Measurements from ENCODE around the gene PTCH1.
A peak's percentile ranks its signal among the peaks of the same experiment; 100 is the strongest.

The PTCH1 gene

DNA sequence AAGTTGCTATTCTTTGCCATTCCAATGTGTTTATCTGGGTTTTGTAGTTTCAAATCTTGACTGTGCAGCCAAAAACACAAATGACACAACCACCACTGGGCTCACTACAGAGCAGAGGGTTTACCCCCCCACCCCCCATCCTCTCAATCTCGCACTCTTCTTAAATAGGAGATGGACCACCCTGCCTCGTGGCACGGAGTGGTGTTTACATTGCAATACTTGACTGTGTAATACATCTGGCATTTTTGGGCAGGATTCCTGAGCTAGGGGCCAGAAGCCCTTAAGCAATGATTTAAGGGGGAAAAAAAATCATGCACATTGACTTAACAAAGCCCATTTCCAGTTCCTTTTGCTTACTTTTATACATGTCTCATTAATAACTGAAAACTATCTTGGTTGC lies 19.0 kb downstream of the PTCH1 start:
- no peak for DNase-seq

DNA sequence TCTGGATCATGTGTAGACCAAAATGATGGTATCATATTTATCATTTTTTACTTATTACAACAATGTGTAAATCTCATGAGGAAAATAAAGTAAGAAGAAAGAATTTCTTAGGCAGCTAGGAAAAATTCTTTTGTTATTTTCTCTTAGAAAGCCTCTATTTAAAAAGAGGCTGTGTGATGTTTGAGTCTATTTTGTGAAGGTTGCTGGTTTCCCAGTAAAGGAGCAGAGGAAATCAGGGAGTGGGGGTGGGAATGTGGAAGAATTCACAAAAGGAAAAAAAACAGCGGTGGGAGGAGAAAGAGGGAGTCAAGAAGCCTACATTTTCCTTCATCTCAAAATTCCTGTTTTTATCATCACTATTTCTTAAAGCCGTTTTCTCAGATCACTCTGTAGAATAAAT lies 20.1 kb downstream of the PTCH1 start:
- no peak for DNase-seq

DNA sequence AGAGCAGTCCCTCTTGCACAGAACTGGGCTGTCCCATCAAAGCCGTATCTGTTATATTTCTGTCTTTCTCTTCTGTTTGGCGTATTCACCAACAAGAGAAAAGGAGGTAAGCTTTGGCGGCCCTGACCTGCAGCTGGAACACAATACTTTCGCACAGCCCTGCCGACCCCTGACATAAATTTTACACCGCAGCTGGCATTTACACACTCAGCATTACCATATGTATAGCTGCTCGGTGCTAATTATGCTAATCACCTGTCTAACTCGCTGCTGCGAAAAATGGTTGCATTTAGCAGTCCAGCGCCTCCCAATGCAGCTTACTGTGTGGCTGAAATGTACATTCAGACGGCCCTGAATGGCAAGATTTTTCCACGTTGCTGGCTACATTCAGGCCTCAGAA lies 20.8 kb downstream of the PTCH1 start:
- no peak for DNase-seq

DNA sequence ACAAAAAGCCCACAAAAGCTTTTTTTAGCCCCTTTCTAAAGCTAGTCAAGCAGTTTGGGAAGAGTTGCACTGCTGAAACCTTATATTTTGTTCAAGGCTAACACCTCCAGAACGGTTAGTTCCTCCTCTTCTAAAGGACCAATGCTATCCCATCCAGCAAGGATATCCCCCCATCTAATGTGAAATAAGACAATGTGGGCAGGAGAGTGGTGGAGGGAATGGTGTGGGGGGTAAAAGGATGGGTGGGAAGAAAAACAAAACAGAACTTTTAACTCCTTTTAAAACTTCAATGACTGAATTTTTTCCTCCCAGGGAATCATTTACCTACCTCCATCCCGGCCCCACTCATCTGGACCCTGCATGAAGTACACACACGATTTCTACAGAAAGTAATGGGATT lies 21.2 kb downstream of the PTCH1 start:
- no peak for DNase-seq

DNA sequence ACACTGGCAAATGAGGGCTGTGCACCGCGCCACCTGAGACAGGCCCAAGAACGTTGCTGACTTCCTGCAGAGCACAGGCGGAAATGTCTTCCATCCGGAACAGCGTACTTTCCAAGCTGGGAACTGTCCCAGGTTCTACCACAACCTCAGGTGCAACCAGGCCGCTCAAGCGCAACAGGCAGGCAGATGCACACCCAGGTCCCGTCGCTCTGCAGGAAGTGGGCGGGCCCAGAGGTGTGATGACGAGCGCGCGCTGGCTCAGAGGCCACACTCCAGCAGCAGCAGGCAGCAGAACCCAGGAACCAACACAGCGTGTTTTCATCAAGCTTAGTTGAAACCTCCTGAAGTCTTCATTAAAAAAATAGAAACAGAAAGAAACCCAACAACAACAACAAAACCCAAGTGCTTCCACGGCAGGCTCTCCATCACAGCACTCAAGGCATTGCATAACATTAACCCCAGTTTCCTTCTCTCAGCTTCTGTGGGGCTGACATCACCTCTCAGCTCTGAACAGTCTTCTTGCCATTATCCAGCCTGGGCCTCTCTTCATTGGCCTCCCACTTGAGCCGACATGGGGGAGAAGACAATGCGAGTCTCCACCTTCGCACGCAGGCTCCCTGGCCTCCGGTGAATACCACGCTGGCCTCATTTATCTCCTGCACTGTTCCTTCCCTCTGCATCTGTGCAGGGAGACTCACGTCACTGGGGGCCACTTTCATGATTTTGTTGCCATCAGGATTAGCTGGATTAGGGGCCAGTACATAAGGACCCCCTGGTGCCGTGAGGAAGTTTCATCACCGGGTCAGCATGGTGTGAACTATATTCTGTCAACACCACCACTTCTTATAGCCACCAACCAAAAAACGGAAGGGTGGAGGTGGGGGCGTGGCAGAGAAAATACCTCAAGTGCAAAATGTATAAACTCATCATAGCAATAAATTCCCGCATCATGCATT lies 22.1 kb downstream of the PTCH1 start:
- peak; percentile 84 to 89 for DNase-seq

DNA sequence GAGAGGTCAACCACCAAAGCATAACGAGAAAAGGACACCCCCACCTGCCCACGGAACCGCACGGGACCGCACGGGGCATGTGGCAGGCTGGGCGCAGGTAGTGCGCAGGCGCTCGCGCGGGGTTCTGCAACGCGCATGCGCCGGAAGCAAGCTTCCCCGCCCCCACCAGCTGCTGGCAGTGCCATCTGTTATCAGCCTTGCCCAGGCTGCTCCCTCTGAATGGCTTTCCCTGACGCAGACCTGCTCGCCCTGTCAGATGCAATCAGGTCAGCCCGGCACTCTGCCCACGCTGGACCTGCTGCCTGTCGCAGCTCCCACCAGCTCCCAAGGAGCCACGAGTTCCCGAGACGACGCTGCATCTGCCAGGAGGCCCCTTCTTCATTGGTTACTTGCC lies 22.8 kb downstream of the PTCH1 start:
- DNase-seq: peak; percentile 60 to 68

DNA sequence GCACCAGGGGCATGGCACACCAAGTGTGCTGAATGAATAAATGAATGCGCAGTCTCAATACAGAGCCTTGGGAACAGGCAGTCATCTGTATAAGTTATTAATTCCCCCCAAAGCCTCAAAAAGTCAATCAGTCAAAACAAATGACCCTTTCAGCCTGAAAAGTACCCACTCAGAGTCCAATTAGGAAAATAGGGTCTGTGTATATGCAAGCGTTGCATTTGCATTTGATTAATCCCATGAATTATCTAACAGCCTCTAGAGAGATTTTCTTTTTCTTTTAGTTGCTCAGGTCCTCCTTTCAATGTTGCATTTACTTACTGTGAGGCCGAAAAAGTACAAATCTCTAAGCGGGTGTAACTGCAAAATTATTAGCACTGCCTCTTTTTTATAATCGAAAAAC lies 23.4 kb downstream of the PTCH1 start:
- no peak for DNase-seq

DNA sequence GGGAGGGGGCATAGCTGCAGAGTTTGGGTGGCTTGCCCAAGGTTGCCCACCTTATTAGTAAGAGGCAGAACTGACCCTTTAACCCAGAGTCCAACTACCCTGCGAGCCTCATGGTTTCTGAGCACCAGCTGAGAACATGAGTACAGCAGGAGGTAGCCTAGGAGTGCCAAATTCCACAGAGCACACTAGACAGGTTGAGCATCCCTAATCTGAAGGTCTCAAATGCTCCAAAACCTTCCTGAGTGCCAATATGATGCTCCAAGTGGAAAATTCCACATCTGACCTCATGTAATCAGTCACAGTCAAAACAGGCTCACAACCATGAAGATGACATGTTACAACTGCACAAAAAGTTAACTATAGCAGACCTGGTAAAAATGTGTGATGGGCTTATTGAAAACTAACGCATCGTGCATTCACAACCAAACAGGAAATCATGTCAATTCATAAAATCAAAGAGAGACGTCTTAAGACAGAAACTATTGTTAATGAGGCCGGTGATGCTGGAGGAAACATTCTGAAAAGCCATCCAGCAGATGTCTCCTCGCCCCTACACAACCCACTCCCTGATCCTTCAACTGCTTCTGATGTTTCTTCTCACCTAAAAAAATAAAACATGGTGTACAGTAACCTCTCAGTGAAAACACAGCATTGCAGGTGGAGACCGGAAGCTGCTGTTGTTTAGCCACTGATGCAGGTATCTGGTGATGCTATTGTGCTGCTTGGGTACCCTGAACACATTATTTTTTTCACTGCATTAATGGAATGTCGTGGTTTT lies 25.0 kb downstream of the PTCH1 start:
- DNase-seq: no peak

DNA sequence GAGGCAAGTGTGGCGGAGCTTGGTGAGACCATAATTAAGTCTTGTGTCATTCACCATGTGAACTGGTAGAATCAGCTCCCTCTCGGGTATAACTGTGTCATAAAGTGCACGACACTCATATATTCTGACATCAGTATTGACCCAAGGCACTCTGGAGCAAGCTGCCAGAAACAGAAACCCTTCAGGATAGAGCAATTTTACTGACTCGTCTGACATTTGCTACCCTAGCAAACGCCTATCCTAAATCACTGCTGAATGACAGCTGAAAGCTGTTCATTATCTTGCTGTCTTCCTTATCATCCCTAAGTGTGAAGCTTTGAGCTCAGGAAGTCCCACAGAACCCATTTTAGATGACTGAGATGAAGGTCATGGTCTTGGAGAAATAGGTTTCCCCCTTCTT lies 27.8 kb downstream of the PTCH1 start:
- no peak for DNase-seq

DNA sequence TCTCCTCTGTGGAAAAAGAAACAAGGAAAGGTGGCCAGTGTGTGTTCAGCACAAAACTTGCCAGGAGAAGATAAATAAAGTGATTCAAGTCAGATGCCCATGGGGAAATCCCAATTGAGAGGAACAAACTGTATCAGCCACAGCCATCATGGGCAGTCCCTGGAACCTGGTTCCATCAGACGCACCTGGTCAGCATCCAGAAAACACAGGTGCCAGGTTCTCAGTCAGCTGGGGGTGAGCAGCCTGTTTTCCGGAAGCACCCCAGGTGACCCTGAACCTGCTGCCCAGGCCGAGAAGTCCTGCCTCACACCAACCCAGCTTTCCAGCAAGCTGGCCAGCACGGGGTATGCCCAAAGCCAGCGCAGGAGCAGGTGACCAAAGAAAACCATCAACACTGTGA lies 30.5 kb downstream of the PTCH1 start:
- DNase-seq: no peak

DNA sequence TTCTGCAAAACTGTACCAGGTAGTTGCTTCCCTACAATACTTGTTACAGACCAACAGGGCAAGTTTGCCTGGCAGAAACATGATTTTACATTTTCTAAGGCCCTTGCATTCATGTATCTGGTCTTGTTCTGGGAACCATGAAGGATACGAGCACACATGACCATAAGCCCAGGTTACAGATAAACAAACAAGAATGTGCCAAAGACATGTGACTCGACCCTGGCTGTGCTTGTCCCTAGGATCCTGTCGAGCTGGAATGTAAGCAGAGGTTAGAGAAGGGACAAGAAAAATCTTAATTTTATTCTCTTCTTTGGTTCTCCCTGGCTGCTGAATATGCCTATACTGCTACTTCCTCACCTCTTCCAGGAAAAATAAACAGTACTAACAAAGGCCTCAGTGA lies 32.5 kb downstream of the PTCH1 start:
- DNase-seq: no peak

DNA sequence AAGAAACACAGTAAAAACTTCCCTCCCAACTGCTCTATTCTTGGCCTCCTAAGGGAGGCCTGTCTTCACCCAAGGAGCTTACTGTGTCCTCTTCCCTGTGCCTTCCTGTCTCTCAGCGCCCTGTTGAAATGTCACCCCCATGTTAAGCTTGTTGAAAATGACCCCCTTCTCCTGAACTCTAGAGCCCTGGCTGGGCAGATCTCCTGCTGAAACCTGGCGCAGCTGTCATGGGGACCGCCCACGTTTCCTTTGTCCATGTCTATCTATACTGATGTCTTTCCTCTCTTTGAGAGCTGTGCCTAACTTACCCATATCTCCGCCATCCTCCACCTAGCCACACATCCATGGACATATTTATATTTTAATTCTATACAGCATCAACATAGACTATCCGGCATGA lies 33.3 kb downstream of the PTCH1 start:
- DNase-seq: no peak

DNA sequence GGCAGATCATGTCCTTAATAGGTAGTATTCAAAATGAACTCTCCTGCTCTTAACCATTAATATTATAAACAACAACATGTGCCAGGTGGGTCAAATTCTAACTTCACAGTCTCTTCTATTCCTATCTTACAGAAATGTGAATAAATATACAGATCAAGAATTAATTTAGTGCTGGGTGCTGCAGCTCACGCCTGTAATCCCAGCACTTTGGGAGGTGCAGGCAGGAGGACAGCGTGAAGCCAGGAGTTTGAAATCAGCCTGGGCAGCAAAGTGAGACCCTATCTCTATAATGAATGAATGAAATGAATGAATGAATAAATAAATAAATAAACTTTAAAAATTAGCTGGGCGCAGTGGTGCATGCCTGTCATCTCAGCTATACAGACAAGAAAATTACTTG lies 34.1 kb downstream of the PTCH1 start:
- DNase-seq: no peak

DNA sequence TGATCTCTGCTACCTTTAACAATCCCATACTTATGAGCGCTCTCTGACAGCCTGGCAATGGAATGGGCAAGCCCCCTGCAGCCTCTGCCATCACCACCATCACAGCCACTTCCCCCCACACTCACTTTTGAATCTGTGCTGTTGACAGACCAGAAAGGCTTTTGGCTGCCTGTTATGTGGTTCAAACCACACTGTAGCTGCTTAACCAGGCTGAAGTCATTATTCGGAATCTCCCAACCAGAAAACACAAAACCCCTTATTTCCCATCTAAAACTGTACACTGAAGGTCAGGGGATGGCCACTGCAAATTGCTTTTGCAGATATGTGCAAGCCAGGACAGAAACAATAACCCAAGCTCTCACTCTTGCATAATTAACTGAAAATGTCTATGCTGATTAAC lies 35.8 kb downstream of the PTCH1 start:
- DNase-seq: no peak

DNA sequence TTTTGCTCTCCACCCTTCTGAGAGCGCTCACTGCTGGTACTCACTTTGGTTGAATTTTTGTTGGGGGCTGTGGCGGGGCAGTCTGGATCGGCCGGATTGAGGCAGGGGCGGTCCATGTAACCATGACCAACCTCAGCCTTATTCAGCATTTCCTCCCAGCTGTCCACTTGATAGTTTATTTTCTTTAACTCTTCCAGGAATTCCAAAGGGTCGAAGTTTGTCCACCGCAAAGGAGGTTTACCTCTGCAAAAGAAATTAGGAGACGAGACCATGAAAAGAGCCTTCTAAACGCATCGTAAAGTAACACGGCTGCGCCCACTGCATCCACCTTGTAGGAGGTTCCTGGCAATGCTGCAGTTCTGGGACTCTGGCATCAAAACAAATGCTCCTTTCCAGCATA lies 36.4 kb downstream of the PTCH1 start:
- no peak for DNase-seq

DNA sequence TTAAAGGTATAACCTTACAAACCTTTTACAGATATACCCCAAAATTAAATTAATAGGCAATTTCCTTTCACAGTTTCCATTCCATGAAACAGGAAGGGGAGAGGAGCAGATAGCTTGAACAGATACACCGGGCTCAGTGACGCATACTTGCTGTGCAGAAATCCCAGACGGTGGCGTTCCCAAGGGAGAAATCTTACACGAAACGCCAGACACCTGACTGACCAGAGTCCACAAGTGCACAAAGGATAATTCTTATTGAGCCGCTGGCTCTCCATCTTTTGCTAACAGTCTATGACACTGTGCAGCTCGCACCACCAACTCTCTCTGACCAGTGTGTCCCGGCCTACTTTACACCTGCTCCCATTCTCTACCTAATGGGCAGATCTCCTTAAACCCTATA lies 37.4 kb downstream of the PTCH1 start:
- DNase-seq: no peak

DNA sequence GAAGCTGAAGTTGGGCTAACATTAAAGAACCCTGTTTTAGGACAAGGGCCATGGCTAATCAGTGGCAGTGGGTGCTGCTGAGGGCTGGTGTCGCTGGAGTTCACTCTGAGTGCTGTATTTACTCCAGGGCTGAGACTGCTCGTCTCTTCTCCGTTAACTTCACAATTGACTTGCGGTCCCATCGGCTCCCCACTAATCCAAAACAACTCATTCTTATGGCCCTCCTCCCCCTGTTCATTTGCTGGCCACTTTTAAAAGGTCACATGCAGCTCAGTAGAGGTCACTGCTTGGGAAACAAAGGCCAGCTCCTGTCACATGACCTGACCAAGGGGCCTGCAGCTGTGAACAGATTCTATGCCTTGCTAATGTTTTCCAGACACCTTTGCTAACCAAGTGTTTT lies 38.4 kb downstream of the PTCH1 start:
- DNase-seq: no peak

DNA sequence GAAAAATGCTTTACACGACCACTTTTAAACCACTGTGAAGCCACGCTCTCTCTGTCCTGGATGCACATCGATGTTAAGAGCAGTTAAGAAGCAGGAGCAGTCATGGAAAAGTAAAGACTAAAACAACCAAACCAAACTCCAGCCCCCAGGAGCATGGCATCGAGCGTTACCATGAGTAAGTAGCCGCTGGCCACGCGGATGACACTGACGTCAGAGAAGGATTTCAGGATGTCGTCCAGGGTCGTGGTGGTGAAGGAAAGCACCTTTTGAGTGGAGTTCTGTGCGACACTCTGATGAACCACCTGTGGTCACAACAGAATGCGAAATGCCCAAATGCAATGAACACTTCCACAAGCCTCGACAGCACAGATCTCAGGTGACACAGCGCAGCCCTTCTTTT lies 38.9 kb downstream of the PTCH1 start:
- no peak for DNase-seq

DNA sequence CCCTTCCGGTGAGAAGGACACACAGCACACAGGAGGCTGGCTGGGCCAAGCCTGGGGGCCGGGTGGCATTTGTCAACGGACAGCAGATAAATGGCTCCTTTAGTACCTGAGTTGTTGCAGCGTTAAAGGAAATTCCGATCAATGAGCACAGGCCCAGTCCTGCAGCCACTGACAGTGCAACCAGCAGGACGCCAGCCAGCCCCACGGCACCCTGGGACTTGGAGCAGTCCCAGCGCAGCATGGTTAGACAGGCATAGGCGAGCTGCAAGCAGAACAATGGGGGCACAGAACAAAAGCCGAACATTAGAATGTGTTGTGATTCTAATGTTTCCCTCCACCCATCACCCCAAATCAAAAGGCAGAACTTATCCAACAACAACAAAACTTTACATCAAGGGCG lies 39.3 kb downstream of the PTCH1 start:
- DNase-seq: no peak

DNA sequence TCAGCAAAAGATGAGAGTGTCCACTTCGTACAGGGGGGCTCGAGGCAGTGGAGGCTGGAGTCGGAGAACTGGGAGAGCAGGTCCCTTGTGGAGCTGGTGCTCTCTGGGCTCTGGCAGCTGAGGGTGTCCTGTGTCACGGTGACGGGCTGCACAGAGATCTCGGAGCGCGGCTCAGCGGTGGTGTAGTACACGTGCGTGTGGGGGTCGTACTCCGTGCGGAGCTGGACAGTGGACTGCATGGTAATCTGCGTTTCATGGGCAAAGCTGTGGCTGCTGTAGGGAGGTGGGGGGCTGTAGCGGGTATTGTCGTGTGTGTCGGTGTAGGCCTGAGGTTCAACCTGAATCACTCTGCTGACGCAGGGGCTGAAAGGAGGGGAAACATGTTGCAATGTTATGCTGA lies 48.0 kb downstream of the PTCH1 start:
- DNase-seq: no peak

DNA sequence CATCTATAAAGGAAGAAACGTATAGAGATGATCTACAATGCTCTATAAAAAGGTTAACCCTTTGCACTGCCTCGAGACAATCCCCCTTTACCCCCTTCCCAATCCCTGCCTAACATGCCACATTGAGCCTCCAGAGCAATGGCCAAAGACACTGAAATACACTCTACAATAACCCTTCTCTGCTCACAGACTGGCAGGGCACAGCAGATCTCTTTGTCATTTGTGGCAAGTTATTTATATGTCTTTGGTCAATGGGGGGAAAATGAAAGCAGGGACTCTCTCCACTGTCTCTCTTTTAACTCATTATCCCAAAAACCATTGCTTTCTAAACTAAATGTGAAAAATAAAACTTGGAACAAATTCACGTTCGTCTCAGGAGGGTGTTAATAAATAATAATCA lies 51.7 kb downstream of the PTCH1 start:
- no peak for DNase-seq

DNA sequence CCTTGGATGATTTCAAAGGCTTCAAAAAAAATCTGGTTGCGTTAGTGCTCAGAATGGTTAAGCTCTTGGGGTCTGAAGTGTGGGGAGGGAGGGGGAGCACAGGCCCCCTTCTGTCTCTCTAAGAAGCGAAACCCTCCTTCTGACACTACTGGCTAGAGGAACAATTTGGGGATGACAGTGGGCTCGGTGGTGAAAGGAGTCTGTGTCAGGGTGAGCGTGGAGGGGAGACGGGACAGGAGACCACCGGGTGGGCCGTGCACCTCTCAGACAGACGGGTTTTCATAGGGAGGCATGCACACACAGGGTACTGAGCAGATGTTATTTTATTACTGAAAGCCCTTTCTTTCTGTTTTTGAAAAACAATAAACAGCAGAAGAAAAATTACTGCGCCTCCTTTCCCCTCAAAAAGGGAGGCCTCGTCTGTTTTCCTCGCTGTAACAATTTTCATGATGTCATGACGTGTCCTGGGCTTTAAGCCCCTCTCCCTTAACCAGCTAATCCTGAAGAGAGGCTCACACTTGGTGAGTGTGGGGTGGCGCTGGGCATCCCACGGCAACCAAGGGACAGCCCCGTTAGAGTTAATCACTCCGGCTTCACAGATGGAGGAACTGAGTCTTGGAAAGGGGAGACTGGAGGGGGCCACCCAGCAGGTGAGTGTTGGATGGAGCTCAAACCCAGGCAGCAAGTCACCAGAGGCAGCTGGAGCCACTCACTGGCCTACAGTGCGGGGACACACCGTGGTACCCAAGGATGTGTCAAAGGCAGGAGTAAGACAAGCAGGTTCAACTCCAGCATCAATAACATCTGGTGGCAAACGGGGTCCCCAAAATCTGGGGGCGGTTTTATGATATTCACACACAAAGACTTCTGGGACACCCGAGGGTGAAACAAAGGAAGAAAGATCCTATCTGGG lies 53.4 kb downstream of the PTCH1 start:
- DNase-seq: peak; percentile 27 to 29

Measured in activated T-cell treated with anti-CD3 and anti-CD28 coated beads, Interleukin-2, amount 50 U/mL, for 48 hours (primary cell).